HG03196 (cell line): ENCODE data around the gene HNRNPC.
"Not testable (repeated sequence)": the region's sequence is repeated elsewhere in the genome, so short reads cannot be mapped to it uniquely, and the experiment has no call there.

Experiments
- ATAC-seq: cut with Tn5 transposase; IDR thresholded peaks from one replicate; pipeline ENCODE4 v1.9.1; 2021; ENCODE audit not compliant: unreplicated experiment

Gene HNRNPC

GRCh38 chr14:21194597-21194996, 74.6 kb downstream of the HNRNPC start:
- ATAC-seq: no peak

- no peak for ATAC-seq
Observed at GRCh38 chr14:21192875-21193535, 76.2 kb downstream of the HNRNPC start.

GRCh38 chr14:21192447-21192822, 76.8 kb downstream of the HNRNPC start:
- no peak for ATAC-seq

DNA sequence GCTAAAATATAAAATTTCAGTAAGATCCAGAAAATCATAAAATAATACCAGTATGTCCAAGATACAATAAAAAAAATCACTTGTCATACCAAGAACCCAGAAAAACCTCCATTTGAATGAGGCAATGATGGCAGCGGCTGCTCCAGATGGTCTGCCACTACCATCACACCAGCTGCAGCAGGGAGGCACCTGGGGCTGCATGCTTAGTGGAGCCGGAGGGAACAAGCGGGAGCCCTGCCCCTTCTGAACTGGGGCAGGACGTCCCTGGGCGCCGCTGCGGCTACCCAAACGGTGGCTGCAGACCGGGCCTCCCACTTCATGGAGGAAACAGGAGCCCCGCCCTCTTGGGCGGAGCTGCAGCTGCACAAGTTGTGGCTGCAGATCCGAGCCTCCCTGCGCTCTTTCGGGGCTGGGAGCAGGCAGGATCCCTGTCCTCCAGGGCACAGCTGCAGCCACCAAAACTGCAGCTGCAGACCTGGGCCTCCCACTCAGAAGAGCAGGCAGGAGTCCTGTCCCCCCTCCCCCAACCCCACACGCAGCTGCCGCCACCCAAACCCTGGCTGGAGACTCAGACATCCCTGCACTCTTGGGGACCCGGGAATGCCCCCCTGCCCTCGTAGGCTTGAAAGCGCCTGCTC, 77.3 kb downstream of the HNRNPC start:
- no peak for ATAC-seq

GRCh38 chr14:21191261-21191808, 77.9 kb downstream of the HNRNPC start:
- ATAC-seq: no peak

DNA sequence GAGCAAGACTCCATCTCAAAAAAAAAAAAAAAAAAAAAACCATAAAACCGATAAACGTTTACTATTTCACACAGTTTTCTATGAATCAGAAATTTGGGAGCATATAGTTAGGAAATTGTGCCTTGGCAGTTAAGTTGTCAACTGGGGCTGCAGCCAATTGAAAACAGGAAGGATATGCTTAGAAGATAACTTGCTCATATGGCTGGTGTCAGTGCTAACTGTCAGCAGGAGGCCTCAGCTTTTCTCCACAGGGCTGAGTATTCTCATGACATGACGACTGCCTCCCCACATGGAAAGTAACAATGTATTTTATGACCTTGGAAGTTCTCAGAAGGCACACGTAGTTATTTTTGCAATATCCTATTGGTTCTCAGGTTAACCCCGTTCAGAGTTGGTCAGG, 83.8 kb downstream of the HNRNPC start:
- no peak for ATAC-seq

- no peak for ATAC-seq
Observed at GRCh38 chr14:21184254-21184653, 85.0 kb downstream of the HNRNPC start.

DNA sequence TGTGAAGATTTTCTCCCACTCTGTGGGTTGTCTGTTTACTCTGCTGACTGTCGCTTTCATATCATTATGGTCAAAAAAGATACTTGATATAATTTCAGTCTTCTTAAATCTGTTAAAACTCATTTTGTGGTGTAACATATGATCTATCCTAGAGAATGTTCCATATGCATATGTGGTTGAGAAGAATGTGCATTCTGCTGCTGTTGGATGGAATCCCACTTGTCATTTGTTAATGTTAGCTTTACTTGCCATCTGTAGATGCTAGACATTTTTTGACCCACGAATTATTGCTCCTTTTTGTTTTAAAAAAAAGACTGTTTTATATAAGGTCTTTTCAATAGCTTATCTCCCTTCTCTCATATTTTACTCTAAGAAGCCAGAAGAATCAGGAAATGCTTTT, 87.1 kb downstream of the HNRNPC start:
- no peak for ATAC-seq

DNA sequence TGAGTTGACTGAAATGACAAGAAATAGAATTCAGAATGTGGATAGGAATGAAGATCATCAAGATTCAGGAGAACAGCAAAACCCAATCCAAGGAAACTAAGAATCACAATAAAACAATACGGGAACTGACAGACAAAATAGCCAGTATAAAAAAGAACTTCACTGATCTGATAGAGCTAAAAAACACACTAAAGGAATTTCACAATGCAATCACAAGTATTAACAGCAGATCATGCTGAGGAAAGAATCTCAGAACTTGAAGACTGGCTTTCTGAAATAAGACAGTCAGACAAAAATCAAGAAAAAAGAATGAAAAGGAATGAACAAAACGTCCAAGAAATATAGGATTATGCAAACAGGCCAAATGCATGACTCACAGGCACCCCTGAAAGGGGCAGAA, 98.1 kb downstream of the HNRNPC start:
- no peak for ATAC-seq

DNA sequence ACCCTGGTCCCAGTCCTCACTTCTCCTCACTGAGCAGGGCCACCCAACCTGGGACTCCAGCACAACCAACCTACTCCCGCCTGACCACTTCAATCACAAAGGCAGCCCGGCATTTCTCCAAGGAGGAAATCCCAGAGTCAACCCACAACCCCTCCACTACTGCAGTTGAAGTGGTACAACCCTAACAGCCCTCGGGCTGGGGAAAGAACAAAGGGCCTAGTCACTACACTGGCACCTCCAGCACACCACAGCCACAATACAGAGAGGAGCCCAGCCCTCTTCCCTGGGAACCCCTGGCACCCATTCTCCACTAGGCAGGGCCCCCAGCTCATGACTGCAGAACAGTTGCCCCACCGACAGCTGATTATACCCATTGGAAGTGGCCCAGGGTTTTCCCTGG, 99.7 kb downstream of the HNRNPC start:
- ATAC-seq: no peak

- no peak for ATAC-seq
Observed at GRCh38 chr14:21168055-21168454, 101.2 kb downstream of the HNRNPC start.

DNA sequence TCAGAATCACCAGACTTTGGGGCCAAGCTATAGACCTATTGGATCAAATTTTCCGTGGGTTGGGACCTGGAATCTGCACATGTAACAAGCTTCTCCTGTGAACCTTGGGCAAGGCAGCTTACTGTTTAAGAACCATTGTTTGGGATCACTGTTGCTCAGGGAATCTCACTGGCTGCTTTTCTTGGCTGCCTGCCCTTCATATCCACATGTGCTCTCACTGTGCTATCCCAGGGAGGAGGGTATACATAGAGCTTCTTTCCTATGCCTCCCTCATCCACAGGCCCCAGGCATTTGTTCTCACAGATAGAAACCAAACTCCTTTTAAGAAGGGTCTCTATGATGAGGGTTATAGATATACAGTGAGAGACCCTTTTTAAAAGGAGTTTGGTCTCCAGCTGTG, 103.6 kb downstream of the HNRNPC start:
- ATAC-seq: not testable (repeated sequence)

- not testable (repeated sequence) for ATAC-seq
Observed at GRCh38 chr14:21165002-21165605, 104.1 kb downstream of the HNRNPC start.

GRCh38 chr14:21163871-21164291, 105.4 kb downstream of the HNRNPC start:
- ATAC-seq: no peak

DNA sequence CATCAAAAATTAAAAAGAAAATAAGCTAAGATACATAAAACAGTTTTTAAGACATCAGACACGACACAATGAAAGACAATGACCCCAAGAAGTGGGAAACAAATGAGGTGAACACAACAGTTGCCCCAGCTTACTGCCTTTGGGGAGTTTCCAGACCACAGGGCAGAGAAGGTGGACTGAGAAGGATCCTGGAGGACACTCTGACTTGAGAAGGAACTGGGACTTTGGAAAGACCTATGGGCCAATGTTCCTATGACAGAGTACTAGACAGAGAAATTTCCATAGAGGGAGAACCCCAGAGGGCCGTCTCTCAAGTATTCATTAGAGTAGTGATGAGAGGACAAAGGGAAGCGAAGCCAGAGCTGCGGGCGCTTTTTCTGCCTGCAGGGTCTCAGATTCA, 107.2 kb downstream of the HNRNPC start:
- no peak for ATAC-seq

GRCh38 chr14:21160061-21160610, 109.1 kb downstream of the HNRNPC start:
- no peak for ATAC-seq
